IPS-15b (cell line): Measurements from ENCODE around the gene AHRR.

ENCODE experiments used
- H3K27me3 ChIP-seq: one replicate; pipeline ENCODE4 v1.6.1; 2013; ENCODE audit warnings: low read length; ENCODE audit not compliant: control insufficient read depth, insufficient read depth
- H3K36me3 ChIP-seq: one replicate; pipeline ENCODE4 v1.6.1; 2013; ENCODE audit warnings: low read length; ENCODE audit not compliant: control insufficient read depth, insufficient read depth
- H3K4me1 ChIP-seq: one replicate; pipeline ENCODE4 v1.6.1; 2013; ENCODE audit warnings: mild to moderate bottlenecking, low read length; ENCODE audit not compliant: control insufficient read depth, insufficient read depth
- H3K4me3 ChIP-seq: one replicate; pipeline ENCODE4 v1.5.1; 2013; ENCODE audit warnings: low read depth, low read length
- H3K9ac ChIP-seq: one replicate; pipeline ENCODE4 v1.6.1; 2013; ENCODE audit warnings: low read depth, mild to moderate bottlenecking, low read length
- H3K9me3 ChIP-seq: one replicate; pipeline ENCODE4 v1.6.1; 2013; ENCODE audit warnings: mild to moderate bottlenecking, low read length; ENCODE audit not compliant: control insufficient read depth, insufficient read depth

The AHRR gene

GRCh38 chr5:431711-432050, 110.2 kb downstream of the AHRR start:
- Histone ChIP-seq H3K9me3 (no peaks in the 10 kb centered on the region), H3K27me3 (no peaks in the 10 kb centered on the region), H3K4me1 (peaks cover 2% of the 10 kb centered on the region), H3K9ac (no peak overlapping the region), H3K36me3 (peaks cover 2% of the 10 kb centered on the region), H3K4me3 (no peak overlapping the region)

GRCh38 chr5:432201-432927, 110.8 kb downstream of the AHRR start:
- Histone ChIP-seq H3K36me3 (peaks cover 2% of the 10 kb centered on the region), H3K9me3 (no peaks in the 10 kb centered on the region), H3K4me3 (no peak overlapping the region), H3K27me3 (no peaks in the 10 kb centered on the region), H3K4me1 (peaks cover 2% of the 10 kb centered on the region), H3K9ac (no peak overlapping the region)

GRCh38 chr5:432928-433791, 111.6 kb downstream of the AHRR start:
- Histone ChIP-seq H3K4me1 (peaks cover 2% of the 10 kb centered on the region), H3K4me3 (no peak overlapping the region), H3K27me3 (no peaks in the 10 kb centered on the region), H3K36me3 (no peaks in the 10 kb centered on the region), H3K9me3 (no peaks in the 10 kb centered on the region), H3K9ac (no peak overlapping the region)

- no peaks in the 10 kb centered on the region for H3K27me3 ChIP-seq
- no peak overlapping the region for H3K9ac ChIP-seq
- no peaks in the 10 kb centered on the region for H3K9me3 ChIP-seq
- peaks cover 2% of the 10 kb centered on the region for H3K4me1 ChIP-seq
- no peak overlapping the region for H3K4me3 ChIP-seq
- no peaks in the 10 kb centered on the region for H3K36me3 ChIP-seq
These were observed 112.3 kb downstream of the AHRR start for GRCh38 chr5:433836-434235.

- Histone ChIP-seq H3K4me3 (no peak overlapping the region), H3K27me3 (no peaks in the 10 kb centered on the region), H3K9me3 (no peaks in the 10 kb centered on the region), H3K9ac (no peak overlapping the region), H3K36me3 (no peaks in the 10 kb centered on the region), H3K4me1 (peaks cover 2% of the 10 kb centered on the region)
These were observed 113.1 kb downstream of the AHRR start for GRCh38 chr5:434443-435146.

DNA sequence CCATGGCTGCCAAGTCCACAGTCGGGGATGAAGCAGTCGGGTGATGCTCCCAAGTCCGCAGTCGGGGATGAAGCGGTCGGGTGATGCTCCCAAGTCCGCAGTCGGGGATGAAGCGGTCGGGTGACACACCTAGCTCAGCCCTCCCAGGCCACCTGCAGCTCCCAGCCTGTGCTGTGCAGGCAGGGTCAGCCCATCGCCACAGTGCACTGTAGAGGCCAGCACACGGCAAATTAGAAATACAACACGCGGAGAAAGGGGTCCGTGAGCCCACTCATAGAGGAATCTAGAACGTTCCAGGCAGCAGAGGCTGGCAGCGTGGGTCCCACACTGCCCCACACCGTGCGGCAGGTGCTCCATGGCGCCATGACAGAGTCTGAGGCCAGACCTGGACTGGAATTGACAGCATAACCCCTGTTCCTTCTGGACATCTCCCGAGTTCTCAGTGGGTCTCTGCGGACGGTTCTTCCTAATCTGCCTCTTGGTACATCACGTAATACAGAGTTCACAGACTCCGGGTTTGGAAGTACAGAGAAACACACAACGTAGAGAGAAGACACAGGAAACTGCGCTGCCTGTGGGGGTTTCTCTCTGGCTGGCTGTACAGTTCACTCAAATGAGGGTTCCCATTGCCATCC, 113.8 kb downstream of the AHRR start:
- H3K36me3 ChIP-seq: no peaks in the 10 kb centered on the region
- H3K4me1 ChIP-seq: peaks cover 2% of the 10 kb centered on the region
- no peaks in the 10 kb centered on the region for H3K9me3 ChIP-seq
- no peaks in the 10 kb centered on the region for H3K27me3 ChIP-seq
- no peak overlapping the region for H3K4me3 ChIP-seq
- H3K9ac ChIP-seq: no peak overlapping the region

DNA sequence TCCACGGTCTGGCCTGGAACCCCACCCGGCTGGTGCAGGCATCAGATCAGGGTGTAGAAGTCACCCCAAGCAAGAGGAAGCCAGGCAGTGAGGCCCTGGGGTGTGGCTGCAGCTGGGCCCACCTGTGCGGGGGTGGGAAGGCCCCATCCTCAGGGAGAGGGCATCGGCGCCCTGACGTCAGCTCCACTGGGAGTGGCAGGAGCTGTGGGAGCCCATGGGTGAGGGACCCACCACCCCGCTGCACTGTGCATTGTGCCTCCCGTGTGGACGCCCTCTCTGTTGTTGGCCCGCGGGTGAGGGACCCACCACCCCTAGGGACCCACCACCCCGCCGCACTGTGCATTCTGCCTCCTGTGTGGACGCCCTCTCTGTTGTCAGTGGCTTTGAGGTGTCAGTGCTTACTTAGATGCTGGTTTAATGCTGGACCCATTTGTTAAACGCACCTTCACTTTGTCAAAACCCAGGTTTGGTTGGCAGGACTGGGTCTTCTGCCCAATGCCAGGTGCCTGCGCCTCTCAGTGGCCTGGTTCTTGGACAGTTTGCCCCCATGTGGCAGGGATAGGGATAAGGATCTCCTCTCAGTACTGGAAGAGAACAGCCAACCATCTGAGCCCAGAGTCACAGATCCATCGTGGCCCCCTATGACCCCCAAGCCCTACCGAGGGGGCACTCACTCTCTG, 114.6 kb downstream of the AHRR start:
- no peaks in the 10 kb centered on the region for H3K9me3 ChIP-seq
- no peaks in the 10 kb centered on the region for H3K27me3 ChIP-seq
- no peak overlapping the region for H3K9ac ChIP-seq
- H3K4me1 ChIP-seq: peaks cover 1% of the 10 kb centered on the region
- H3K36me3 ChIP-seq: no peaks in the 10 kb centered on the region
- no peak overlapping the region for H3K4me3 ChIP-seq

- H3K36me3 ChIP-seq: no peaks in the 10 kb centered on the region
- no peaks in the 10 kb centered on the region for H3K9me3 ChIP-seq
- no peak overlapping the region for H3K9ac ChIP-seq
- no peaks in the 10 kb centered on the region for H3K4me1 ChIP-seq
- H3K27me3 ChIP-seq: no peaks in the 10 kb centered on the region
- no peak overlapping the region for H3K4me3 ChIP-seq
These were observed 115.1 kb downstream of the AHRR start for GRCh38 chr5:436641-436975.

- Histone ChIP-seq H3K4me1 (no peaks in the 10 kb centered on the region), H3K9me3 (no peaks in the 10 kb centered on the region)
These were observed 115.8 kb downstream of the AHRR start for GRCh38 chr5:437281-437771.

DNA sequence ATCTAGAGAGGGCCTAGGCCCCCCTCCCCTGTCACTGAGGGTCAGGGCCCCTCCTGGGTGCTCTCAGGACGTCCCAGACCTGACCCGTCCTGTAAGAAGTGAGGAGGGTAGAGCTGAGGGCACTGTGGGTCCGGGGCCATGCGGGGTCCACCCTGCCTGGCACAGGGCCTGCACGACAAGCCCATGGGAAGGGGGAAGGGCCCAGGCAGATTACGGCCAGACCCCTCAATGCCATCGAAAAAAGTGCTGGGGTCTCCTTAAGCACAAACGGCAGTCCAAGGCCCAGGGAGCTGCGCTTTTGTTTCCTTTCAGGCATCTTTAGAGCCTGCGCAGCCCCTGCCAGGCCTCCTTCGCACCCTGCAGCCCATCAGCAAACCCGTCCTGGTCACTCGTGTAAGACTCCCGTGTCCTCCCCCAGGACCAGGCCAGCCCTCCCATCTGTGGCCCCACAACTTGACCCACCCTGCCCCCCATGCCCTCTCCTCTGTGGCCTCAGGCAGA, 117.0 kb downstream of the AHRR start:
- H3K9ac ChIP-seq: no peak overlapping the region
- H3K9me3 ChIP-seq: no peaks in the 10 kb centered on the region
- no peak overlapping the region for H3K4me3 ChIP-seq
- peaks cover 2% of the 10 kb centered on the region for H3K36me3 ChIP-seq
- no peaks in the 10 kb centered on the region for H3K27me3 ChIP-seq
- no peaks in the 10 kb centered on the region for H3K4me1 ChIP-seq

More at GRCh38 chr5:437281-437771, 115.8 kb downstream of the AHRR start:
- H3K27me3 ChIP-seq: no peaks in the 10 kb centered on the region
- H3K4me3 ChIP-seq: no peak overlapping the region
- H3K9ac ChIP-seq: no peak overlapping the region
- no peaks in the 10 kb centered on the region for H3K36me3 ChIP-seq

DNA sequence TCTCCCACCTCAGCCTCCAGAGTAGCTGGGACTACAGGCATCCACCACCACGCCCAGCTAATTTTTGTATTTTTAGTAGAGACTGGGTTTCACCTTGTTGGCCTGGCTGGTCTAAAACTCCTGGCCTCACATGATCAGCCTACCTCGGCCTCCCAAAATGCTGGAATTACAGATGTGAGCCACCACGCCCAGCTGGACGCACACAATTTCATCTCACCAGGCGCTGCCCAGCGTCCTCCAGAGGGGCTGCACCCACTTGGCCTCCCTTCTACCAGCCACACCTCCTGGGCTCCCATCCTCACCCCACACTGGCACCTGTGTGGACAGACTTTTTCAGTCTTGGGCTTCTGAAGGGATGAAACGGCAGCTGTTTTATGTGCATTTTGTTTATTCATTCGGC, 117.7 kb downstream of the AHRR start:
- Histone ChIP-seq H3K36me3 (peaks cover 2% of the 10 kb centered on the region), H3K9ac (no peak overlapping the region), H3K9me3 (no peaks in the 10 kb centered on the region), H3K4me3 (no peak overlapping the region), H3K27me3 (no peaks in the 10 kb centered on the region), H3K4me1 (no peaks in the 10 kb centered on the region)
